SH-SY5Y (cell line): ENCODE measurements around the gene RAB10.

Experiments
- GATA2 ChIP-seq: IDR thresholded peaks from 2 replicates; pipeline ENCODE4 v1.6.1; 2011; ENCODE audit warnings: mild to moderate bottlenecking, low read depth, low read length
- GATA3 ChIP-seq: IDR thresholded peaks from 2 replicates; pipeline ENCODE4 v1.6.1; 2011; ENCODE audit warnings: low read depth, mild to moderate bottlenecking, low read length, moderate library complexity

RAB10 gene

DNA sequence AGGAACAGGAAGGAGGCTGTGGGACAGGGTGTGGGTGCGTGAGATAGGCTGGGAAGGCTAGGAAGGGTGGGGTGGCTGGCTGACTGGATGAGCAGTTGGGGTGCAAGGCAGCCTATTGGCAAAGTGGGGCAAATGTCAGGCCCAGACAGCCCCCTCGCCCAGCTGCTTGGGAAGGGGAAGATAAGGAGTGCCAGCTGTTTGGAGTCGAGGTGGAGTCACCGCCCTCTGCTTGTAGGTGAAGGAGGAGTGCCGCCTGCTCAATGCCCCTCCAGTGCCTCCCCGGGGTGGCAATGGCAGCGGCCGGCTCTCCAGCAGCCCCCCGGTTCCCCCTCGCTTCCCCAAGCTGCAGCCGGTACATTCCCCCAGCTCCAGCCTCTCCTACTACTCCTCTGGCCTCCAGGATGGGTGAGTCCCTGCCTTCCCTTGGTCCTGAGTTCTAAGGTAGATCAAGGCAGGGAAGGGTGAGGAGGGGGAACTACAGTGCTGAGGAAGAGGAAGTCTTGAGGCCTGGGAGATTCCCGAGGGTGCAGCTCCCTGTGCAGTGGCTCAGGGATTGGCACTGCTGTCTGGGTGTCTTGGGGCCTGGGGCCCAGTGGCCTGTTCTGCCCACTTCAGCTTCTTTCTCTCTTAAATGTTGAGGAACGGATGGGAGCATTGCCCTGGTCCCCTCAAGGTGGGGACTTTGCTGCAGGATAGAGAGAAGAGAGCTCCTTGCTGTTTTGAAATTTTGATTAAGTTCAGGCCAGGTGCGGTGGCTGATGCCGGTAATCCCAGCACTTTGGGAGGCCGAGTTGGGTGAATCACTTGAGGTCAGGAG, 152.3 kb downstream of the RAB10 start:
- TF ChIP-seq GATA2 (no peak), GATA3 (no peak)
